Activated CD8-positive, alpha-beta memory T cell treated with anti-CD3 and anti-CD28 coated beads for 36 hours (primary cell): Measurements from ENCODE around the gene ANKRD62. TPM values are rescaled to one million over a fixed set of nuclear protein-coding genes. Genes with fewer than 3 reads are reported as not detected.

ENCODE experiments used
- CTCF ChIA-PET: fragments of 350-600 bp; sonication (Branson Sonifier 250); formaldehyde crosslinking; loops from one replicate; lab custom pipeline; 2021; ENCODE audit warnings: antibody characterized with exemption; lab: Charles Lee
- POLR2A ChIA-PET: fragments of 350-600 bp; sonication (Branson Sonifier 250); formaldehyde crosslinking; loops from one replicate; lab custom pipeline; 2021; ENCODE audit warnings: antibody characterized with exemption; lab: Charles Lee
- total RNA-seq, 2 experiments: library from RNA; stranded (reverse); gene quantifications; one replicate each; pipeline ENCODE4 v1.2.3, GENCODE V29; 2021

The ANKRD62 gene
- total RNA-seq = not detected

DNA sequence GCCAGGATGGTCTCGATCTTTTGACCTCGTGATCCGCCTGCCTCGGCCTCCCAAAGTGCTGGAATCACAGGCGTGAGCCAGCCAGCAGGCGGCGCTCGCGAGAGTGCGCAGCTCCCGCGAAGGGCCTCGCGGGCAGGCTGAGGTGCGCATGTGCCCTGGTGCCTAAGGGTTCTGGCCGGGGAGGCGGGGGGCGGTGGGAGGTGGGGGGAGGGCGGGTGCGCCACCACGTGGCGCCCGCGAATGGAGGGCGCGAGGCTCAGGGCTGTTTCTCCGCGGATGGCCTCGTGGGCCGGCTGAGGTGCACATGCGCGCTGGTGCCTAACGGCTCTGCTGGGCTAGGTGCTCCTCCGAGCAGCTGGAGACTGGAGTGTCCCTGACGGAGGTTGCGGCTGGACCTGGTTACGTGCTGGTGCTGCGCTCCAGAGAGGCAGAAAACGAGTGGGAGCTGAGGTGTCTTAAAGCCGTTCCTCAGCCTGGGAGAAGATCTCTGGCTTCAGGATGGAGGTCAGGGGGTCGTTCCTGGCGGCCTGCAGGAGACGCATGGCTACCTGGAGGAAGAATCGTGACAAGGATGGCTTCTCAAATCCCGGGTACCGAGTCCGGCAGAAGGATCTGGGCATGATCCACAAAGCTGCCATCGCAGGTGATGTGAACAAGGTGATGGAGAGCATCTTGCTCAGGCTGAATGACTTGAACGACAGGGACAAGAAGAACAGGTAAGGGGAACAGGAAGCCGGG, at the start of gene ANKRD62:
ANKRD62 (plus strand) TSS at position 324 of the 738 bp plus-strand sequence; CDS start at position 499, 175 bp downstream.
- CTCF ChIA-PET = no interaction called here

DNA sequence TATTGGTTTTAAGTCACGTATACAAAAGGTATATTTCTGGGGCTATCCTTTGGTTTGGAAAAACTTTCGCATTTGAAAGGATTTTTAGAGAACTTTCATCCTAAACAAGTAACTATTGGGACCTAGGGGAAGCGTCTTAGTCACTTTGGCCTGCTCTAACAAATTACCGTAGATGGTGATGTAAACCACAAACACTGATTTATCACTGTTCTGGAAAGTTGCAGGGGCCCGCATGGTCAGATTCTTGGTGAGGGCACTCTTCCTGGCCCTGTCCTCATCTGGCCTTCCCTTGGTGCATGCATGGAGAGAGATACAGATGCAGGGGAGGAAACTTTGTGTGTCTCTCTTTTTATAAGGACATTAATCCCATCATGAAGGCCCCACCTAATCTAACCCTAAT, 49.1 kb upstream of the ANKRD62 start:
- ChIA-PET CTCF (no interaction called here), POLR2A (no interaction called here)

More for the DNA sequence above, at the start of gene ANKRD62:
- POLR2A ChIA-PET = no interaction called here

DNA sequence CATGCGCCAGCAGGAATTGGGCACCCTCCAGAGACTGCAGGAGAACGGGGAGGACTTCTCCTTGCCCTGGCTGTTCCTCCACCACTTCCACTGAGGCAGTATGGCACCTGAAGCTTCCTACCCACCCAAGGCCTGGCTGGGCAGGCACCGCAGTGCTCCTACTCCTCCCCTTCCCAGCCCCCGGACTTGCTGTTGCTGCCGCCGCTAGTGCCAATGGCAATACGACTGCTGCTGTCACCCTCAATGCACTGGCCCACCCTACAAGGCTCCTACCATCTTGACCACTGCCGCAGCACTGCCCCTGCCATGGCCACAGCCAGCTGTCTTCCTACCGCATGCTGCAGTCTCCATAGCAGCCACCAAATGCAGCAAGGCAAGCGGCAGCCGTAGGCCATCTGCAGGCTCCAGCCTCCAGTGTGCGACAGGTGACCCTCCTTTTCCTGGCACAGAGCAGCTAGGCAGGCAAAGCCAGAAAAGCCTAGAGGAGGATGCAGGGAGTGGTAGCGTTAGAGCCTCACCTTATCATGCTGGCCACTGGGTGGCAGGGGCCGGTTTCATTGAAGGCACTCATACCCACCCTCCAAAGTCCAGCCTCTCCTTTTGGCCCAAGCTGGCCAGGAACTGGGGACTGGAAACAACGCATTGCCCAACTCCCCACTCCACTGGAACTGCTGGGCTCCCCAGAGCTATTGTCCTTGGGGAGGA, 47.4 kb upstream of the ANKRD62 start:
- CTCF ChIA-PET = no interaction called here
- POLR2A ChIA-PET = no interaction called here

DNA sequence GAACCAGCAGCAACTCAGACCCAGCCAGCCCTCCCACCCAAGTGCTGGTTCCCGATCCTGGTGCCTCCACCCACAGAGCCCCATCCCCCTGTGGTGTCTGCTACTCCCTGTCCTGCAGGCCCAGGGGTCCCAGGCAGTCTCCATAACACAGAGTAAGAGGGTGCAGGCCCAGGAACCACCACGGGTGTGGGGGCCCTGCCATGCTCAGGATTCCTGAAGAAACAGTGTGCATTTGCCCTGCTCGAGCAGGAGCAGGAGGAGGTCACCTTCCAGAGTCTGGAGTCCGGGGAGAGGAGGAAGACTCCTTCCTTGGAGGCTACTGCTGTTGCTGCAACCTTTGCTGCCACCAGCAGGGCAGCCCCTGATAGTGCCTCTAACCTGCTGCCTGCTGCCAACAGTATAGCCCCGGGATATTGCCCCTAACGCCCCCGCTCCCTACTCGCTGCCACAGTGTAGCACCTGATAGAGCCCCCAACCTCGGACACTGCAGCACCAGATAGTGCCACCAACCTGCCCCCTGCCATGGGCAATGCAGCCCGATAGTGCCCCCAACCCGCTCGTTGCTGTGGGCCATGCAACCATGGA, 46.8 kb upstream of the ANKRD62 start:
- ChIA-PET CTCF (no interaction called here), POLR2A (no interaction called here)

DNA sequence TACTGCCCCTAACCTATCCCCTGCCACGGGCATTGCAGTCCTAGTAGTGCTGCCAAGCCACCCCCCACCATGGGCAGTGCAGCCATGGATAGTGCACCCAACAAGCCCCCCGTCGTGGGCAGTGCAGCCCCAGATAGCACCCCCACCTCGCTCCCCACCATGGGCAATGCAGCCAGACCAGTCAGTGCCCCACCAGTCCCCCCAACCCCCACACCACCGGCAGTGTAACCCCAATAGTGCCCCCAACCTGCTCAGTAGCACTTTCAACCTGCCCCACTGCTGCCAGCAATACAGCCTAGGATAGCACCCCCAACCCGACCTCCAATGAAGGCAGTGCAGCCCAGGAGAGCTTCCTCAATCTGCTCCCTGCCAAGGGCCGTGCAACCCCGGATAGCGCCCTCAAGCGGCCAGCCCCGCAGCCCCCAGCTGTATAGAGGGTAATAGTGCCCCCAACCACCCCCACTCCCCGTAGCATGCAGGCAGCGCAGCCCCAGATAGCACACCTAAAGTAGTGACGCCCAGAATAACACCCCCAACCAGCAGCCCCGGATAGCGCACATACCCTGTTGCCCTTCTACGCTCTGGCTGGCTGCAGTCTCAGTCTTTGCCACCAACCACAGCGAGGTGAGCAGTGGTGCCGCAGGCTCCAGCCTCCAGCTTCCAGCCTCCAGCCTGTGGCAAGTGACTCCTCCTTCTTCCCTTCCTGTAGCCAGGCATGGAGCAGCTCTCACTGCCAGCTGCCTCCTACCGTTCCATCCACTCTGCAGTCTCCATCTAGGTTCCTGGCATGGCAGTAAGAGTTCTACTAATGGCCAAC, 45.4 kb upstream of the ANKRD62 start:
- ChIA-PET POLR2A (no interaction called here), CTCF (interaction anchor here (0.5 to 1.2 kb wide), 2 partner anchors 9 to 109 kb away, joined by 3 to 4 read pairs; no protein-coding TSS in a partner anchor)

DNA sequence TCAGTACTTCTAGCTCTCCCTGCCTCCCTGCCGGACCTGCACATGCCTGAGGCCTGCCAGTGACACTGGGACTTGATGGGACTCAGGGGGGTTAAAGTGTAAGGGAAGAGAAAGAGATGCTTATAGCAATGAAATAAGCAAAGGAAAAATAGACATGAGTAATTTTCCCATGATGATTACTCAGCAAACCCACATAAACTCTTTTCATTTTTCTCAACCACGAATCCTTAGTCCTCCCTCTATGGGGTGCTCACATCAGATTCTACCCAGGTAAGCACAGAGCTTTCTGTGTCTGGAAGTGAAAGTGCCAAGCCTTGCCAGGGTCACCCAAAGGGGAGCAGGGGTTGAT, 44.8 kb upstream of the ANKRD62 start:
- POLR2A ChIA-PET = no interaction called here
- CTCF ChIA-PET = interaction anchor here (0.9 to 1.2 kb wide), 2 partner anchors 10 to 188 kb away, joined by 3 to 4 read pairs; no protein-coding TSS in a partner anchor

DNA sequence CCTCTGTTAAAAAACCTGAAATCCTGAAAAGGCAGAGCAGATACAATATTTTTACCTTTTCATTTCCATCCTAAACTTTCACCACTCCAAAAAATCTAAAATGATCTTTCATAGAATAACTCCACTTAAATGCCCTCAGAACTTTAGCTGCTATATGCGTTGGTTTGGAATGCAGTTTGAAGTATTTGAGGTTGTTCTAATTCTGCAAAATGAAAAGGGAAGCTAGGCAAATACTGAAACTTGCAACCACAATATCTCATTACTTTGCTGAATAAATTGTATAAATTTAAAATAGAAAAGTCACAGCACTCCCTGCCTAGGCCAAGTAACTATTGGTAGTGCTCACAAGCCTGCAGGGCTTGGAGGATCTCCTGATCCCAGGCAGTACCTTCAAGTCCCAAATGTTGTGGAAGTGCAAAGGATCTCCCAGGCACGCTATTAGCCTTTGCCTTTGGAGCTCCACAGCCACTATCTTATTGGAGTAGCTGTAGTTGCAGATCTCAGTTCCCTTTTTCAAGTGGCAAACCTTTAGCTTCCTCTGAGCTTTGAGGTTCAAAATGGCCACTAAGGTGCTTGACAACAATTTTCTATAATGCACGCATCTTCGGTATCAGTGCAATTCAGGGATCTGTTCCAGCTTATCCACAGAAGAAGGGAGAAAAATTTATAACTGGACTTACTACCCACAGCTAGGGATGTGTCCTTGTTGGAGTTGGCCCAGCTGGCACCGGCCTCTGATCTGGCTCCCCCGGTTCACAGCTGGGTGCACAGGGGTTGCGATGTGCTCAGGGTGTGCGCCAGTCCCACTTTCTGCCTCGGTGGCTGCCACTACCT, 43.4 kb upstream of the ANKRD62 start:
- ChIA-PET CTCF (interaction anchor here (0.9 kb wide), 1 partner anchor 11 kb away, joined by 3 read pairs; no protein-coding TSS in a partner anchor), POLR2A (no interaction called here)

DNA sequence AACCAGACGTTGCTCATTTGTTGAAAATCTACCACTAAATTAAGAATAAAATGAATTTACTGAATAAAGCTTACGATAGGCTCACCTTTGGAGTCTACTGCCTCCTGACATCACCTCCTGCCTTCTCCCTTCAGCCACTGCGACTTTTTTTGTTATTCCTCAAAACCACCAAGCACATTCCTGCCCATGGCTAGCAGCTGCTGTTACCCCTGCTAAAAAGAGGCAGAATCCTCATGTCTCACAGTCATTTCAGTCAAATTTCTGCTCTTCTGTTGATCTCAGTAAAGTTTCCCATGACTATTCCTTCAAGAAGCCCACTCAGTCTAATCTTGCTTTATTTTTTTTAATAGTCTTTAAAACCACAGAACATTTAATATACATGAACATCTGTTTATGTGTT, 40.8 kb upstream of the ANKRD62 start:
- CTCF ChIA-PET = interaction anchor here (0.6 kb wide), 1 partner anchor 188 kb away, joined by 5 read pairs; no protein-coding TSS in a partner anchor
- POLR2A ChIA-PET = no interaction called here

DNA sequence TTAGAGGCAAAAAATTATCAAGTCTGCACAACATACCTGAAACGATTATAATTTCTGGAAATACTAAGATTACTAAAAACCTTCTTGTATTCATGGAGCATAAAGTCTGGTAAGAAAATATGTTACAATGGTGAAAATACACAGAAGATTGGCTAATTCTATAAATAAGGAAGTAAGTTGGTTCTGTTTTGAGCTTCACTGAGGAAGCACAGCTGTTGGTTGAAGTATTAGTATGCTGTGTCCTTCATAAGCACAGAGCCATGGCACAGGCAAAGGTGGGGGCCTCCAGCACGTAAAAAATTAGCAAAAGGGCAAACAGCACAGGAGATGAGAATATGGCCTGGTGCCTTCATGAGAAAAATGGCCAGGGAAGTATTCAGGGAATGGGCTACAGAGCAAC, 40.4 kb upstream of the ANKRD62 start:
- POLR2A ChIA-PET = no interaction called here
- CTCF ChIA-PET = interaction anchor here (0.6 kb wide), 1 partner anchor 188 kb away, joined by 5 read pairs; no protein-coding TSS in a partner anchor

DNA sequence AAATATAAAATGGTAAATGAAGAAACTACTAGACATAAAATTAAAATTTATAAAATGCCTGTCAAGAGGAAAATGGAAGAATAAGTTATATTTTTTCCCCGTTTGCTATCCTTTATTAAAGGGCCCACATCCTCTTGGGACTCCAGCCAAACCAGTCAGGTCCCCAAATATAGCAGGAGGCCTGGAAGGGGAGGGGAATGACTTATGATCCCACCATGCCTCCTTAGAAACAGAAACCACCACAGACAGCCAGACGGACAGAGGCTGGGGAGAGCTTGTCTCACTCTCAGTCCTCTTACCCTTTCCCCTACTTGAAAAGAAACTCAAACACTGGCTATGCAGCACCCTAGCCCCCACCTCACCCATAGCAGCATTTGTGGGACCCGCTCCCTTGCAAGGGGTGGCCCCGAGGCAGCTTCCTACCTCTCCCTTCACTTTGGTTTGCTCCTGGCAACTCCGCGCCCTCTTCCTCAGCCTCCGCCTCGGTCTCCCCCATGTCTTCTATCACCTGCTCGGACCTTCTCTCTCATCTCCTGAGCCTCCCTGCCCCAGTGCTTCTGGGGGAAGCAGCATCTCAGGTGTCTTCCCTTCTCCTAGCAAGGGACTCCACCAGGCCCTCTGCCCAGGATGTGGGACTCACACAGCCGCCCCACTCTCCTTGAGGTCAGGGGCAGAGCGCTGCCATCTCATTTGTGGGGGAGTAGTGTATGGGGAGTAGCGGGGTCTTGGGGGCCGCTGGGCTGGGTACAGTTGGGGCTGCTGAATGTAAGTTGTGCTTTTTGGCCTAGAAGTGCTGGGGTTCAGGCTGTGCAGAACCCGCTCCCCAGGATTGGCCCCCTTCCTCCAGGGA, 37.4 kb upstream of the ANKRD62 start:
- POLR2A ChIA-PET = no interaction called here
- CTCF ChIA-PET = no interaction called here

DNA sequence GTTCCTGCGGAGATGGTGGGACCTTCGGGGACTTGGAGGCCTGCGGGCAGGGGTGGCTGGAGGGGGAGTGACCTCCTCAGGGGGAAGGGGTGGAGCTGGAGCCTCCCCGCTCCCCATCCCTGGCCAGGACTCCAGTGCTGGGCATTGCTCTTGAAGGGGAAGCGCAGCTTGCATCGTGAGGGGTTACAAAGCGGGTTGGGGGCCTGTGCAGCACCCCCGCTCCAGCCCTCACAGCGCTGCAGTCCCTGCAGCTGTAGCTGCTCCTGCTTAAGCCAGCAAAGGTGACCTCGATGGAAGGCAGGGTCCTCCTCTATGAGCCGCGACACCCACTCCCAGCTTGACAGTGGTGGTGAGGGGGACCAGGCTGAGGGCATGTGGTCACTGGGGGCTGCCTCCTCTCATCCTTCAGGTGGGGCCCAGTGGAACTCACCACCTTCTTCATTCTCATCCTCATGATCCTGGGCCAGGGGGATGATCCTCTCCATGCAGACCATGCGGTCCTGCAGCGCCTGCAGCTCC, 36.7 kb upstream of the ANKRD62 start:
- CTCF ChIA-PET = no interaction called here
- POLR2A ChIA-PET = no interaction called here

DNA sequence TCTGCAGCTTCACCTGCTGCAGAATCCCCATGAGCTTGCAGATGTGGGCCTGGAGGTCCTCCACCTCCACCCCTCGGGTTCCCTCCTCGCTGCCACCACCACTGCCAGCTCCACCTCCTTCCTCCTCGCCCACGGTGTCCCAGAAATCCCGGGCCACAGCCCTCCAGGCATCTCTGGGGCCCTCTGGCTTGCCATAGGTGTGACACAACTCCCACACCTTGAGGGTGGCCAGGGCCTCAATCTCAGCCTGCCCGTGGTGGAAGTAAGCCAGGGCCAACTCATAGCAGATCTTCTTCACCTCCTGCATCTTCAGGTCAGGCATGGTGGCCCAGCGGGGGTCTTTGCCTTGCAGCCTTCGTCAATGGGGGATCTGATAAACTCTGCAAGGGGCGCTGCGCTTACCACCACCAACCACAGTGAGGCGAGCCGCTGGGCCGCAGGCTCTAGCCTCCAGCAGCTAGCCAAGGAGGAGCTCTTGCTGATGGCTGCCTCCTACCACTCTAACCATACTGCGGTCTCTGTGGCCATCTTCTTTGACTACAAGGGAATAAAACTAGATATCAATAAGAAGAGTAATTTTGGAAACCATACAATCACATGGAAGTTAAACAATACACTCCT, 36.1 kb upstream of the ANKRD62 start:
- POLR2A ChIA-PET = no interaction called here
- CTCF ChIA-PET = no interaction called here

DNA sequence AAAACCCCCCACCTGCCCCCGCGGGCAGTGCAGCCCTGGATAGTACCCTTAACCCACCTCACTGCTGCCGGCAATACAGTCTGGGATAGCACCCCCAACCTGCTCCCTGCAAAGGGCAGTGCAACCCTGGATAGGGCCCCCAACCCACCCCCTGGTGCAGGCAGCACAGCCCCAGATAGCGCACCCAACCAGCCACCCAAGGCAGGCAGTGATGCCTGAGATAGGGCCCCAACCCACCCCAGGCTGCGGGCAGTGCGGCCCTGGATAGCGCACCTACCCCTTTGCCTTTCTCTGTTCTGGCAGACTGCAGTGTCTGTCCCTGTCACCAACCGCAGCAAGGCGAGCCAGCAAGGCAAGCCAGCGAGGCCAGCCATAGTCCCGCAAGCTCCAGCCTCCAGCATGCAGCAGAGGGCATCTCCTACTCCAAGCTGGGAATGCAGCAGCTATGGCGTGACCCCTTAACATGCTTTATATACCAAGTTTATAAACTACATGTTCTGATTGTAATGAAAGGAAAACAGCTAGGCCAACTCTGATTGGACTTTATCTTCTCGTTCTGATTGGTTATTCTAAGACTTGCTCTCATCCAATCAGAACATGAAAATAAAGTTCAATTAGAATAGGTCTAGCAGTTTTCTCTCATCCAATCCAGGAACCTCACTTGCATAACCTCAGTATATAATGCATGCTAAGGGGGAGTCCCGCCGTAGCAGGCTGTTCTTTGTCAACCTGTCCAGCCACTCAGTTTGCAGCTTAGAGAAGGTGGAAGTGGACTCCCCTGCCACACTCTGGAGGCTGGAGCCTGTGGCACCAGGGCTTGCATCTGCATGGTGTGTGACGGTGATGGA, 34.1 kb upstream of the ANKRD62 start:
- ChIA-PET POLR2A (no interaction called here), CTCF (no interaction called here)

DNA sequence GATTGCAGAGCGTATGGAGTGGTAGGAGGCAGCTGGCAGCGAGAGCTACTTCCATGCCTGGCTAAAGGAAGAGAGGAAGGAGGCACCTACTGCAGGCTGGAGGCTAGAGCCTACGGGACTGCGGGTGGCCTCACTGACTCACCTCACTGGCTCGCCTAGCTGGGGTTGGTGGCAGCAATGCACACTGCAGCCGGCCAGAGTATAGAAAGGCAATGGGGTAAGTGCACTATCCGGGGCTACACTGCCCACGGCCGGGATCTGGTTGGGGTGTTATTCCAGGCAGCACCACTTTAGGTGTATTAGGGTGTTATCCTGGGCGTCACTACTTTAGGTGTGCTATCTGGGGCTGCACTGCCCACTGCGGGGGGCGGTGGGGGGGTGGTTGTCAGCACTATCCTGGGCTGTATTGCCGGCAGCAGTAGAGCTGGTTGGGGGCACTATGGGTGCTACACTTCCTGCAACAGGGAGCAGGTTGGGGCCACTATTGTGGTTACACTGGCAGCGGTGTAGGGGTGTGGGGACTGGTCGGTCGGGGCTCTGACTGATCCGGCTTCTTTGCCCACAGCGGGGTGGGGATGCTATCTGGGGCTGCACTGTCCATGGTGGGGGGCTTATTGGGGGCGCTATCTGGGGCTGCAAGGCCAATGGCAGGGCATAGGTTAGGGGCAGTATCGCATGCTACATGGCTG, 33.3 kb upstream of the ANKRD62 start:
- CTCF ChIA-PET = no interaction called here
- POLR2A ChIA-PET = no interaction called here

DNA sequence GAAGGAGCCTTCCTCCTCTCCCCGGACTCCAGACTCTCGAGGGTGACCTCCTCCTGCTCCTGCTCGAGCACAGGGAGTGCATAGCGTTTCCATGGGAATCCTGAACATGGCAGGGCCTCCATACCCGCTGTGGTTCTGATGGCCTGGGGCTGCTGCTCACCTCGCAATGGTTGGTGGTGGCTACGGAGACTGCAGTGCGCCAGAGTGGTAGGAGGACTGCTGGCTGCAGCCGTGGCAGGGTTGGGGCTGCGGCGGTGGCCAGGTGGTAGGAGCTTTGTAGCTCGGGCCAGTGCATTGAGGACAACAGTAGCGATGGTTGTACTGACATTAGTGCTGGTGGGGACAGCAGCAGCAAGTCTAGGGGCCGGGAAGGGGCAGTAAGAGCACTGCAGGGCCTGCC, 32.0 kb upstream of the ANKRD62 start:
- ChIA-PET POLR2A (no interaction called here), CTCF (no interaction called here)

DNA sequence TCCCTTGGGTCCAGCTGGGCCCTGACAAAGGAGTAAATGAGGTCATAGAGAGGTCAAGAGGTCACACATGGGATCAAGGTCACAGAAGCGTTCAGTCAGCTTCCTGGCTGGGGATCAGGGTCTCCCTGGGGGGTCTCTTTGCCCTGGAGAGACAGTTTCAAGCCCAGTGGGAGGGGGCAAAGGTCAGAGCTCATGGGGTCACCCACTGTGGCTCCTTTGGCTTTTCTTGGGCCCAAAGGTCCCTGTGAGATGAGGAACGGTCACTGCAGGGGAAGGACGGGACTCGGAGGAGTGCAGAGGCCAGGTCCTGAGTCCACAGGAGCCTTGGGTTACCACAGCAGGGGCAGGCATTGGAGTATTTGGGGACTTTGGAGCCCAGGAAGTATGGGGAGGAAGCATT, 30.7 kb upstream of the ANKRD62 start:
- ChIA-PET CTCF (no interaction called here), POLR2A (no interaction called here)
